Adipocyte (in vitro differentiated cells): Measurements from ENCODE around the gene TFDP2.
"Not testable (repeated sequence)": the region's sequence is repeated elsewhere in the genome, so short reads cannot be mapped to it uniquely, and the experiment has no call there.

Source experiments
- DNase-seq: peaks from one replicate; pipeline ENCODE4 v3.0.0-alpha.2; 2015; ENCODE audit warnings: low read depth
- H3K27me3 ChIP-seq: replicated peaks from 2 replicates; pipeline ENCODE4 v1.7.0; 2013; ENCODE audit warnings: mild to moderate bottlenecking, low read length, moderate library complexity; ENCODE audit not compliant: control insufficient read depth, insufficient read depth
- H3K36me3 ChIP-seq: 2 replicates; pipeline ENCODE4 v1.7.0; 2013; ENCODE audit warnings: low read length, mild to moderate bottlenecking, moderate library complexity; ENCODE audit not compliant: control insufficient read depth, insufficient read depth, severe bottlenecking
- H3K4me1 ChIP-seq: 2 replicates; pipeline ENCODE4 v1.7.0; 2013; ENCODE audit warnings: mild to moderate bottlenecking, low read length, moderate library complexity; ENCODE audit not compliant: control insufficient read depth, insufficient read depth
- H3K4me3 ChIP-seq: 2 replicates; pipeline ENCODE4 v1.7.0; 2013; ENCODE audit warnings: mild to moderate bottlenecking, low read length, moderate library complexity
- H3K9ac ChIP-seq: 2 replicates; pipeline ENCODE4 v1.7.0; 2013; ENCODE audit warnings: mild to moderate bottlenecking, low read length, moderate library complexity
- H3K9me3 ChIP-seq: 2 replicates; pipeline ENCODE4 v1.7.0; 2013; ENCODE audit warnings: mild to moderate bottlenecking, low read length, moderate library complexity; ENCODE audit not compliant: control insufficient read depth

TFDP2 gene

DNA sequence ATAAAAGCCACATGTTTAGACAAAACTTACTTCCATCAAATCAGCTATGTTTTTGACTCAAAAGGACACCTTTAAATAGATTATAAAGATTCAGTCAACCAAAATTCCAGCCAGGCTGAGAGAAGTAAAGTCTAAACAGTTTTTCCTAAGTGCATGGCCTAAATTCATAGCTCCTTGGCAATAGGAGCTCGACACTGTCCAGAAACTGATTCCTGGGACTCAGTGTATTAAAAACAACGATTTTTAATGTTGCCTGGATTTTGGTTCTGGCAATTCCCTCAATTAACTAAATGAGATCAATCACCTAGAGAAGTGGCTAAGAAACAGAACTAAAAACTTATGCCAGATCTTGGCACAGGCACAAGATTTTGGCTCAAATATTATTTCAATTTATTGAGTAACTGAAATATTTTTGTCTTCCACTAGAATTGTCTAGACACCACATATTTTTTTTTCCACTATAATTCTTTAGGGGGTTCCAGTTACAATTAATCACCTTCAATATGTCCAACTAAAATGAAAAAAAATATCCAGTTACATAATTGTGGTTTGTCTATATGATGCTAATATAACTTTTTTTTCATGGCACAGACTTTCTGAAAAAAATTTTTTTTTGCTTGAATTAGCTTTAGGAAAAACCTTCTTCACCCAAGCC, 135.9 kb downstream of the TFDP2 start:
- H3K4me1 ChIP-seq, result peaks cover 6% of the 10 kb centered on the region
- no peak overlapping the region for H3K4me3 ChIP-seq
- H3K36me3 ChIP-seq, result no peaks in the 10 kb centered on the region
- no peak overlapping the region for H3K9ac ChIP-seq
- no peaks in the 10 kb centered on the region for H3K27me3 ChIP-seq
- no peak for DNase-seq
- H3K9me3 ChIP-seq, result no peaks in the 10 kb centered on the region

GRCh38 chr3:142009029-142009428, 140.3 kb downstream of the TFDP2 start:
- Histone ChIP-seq H3K4me1 (peaks cover 5% of the 10 kb centered on the region), H3K9me3 (no peaks in the 10 kb centered on the region), H3K4me3 (no peak overlapping the region), H3K27me3 (no peaks in the 10 kb centered on the region), H3K36me3 (no peaks in the 10 kb centered on the region), H3K9ac (no peak overlapping the region)
- no peak for DNase-seq

- Histone ChIP-seq H3K36me3 (no peaks in the 10 kb centered on the region), H3K9ac (no peak overlapping the region), H3K27me3 (no peaks in the 10 kb centered on the region), H3K9me3 (no peaks in the 10 kb centered on the region), H3K4me3 (no peak overlapping the region), H3K4me1 (no peaks in the 10 kb centered on the region)
- no peak for DNase-seq
These were observed 141.5 kb downstream of the TFDP2 start for GRCh38 chr3:142007710-142008399.

DNA sequence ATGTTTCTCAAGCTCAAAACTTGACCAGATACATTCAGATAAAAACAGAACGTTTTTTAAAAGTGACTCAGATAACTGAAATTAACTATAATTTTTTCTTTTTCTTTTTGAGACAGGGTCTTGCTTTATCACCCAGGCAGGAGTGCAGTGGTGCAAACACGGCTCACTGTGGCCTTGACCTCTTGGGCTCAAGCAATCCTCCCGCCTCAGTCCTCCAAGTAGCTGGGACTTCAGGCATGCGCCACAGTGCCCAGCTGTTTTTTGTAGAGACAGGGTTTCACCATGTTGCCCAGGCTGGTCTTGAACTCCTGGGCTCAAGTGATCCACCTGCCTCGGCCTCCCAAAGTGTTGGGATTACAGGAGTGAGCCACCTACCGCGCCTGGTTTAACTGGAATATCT, 144.4 kb downstream of the TFDP2 start:
- H3K4me1 ChIP-seq, H3K9ac ChIP-seq, DNase-seq, H3K9me3 ChIP-seq, H3K27me3 ChIP-seq, H3K4me3 ChIP-seq, H3K36me3 ChIP-seq: not testable (repeated sequence)

DNA sequence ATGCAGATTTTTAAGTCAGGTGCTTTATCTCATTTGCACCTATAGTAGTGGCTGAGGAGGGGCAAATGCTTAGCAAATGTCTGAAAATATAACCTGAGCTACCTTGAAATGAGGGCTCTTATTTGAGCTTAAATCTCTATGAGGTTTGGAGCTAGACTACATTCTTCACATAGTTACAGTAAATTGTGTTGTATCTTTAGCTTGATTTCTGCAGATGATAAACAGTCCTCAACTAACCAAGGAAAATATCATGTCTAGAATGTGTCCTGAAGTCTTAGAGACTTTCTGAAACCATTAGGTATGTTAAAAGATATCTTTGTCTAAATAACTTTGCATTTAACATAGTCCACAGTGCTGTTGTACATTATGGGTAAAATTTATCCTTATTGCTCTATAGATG, 145.3 kb downstream of the TFDP2 start:
- Histone ChIP-seq H3K4me3 (no peak overlapping the region), H3K27me3 (no peaks in the 10 kb centered on the region), H3K36me3 (no peaks in the 10 kb centered on the region), H3K4me1 (no peaks in the 10 kb centered on the region), H3K9me3 (no peaks in the 10 kb centered on the region), H3K9ac (no peak overlapping the region)
- no peak for DNase-seq

GRCh38 chr3:142003291-142003690, 146.1 kb downstream of the TFDP2 start:
- Histone ChIP-seq H3K27me3 (no peaks in the 10 kb centered on the region), H3K9ac (no peak overlapping the region), H3K4me3 (no peak overlapping the region), H3K36me3 (no peaks in the 10 kb centered on the region), H3K4me1 (no peaks in the 10 kb centered on the region), H3K9me3 (no peaks in the 10 kb centered on the region)
- DNase-seq, result no peak

DNA sequence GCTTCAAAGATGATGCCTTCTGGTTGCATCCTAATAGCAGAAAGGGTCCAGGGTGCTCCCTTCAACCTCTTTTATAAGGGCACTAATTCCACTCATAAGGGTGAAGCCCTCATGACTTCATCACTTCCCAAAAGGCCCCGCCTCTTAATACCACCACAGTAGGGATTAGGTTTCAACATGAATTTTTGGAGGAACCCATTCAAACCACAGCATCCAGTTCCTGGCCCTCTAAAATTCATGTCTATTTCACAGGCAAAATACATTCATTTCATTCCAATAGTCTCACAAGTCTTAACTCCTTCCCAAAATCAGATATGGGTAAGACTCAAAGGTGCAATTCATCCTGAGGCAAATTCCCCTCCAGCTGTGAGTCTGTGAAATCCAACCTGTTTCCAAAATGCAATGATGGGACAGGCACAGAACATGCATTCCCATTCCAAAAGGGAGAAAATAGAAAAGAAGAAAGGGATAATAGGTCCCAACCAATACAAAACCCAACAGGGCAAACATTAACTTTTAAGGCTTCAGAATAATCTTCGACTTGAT, 148.9 kb downstream of the TFDP2 start:
- DNase-seq, result no peak
- Histone ChIP-seq H3K9me3 (no peaks in the 10 kb centered on the region), H3K27me3 (no peaks in the 10 kb centered on the region), H3K36me3 (no peaks in the 10 kb centered on the region), H3K4me3 (no peak overlapping the region), H3K4me1 (peaks cover 7% of the 10 kb centered on the region), H3K9ac (no peak overlapping the region)

GRCh38 chr3:141998669-141999290, 150.6 kb downstream of the TFDP2 start:
- DNase-seq, result peak; percentile 70

GRCh38 chr3:141996437-141996836, 152.9 kb downstream of the TFDP2 start:
- no peaks in the 10 kb centered on the region for H3K9me3 ChIP-seq
- H3K9ac ChIP-seq, result peak overlapping the region; percentile 20
- no peak overlapping the region for H3K4me3 ChIP-seq
- H3K27me3 ChIP-seq, result no peaks in the 10 kb centered on the region
- peaks cover 28% of the 10 kb centered on the region for H3K4me1 ChIP-seq
- DNase-seq, result no peak
- no peaks in the 10 kb centered on the region for H3K36me3 ChIP-seq

More at GRCh38 chr3:141998669-141999290, 150.6 kb downstream of the TFDP2 start:
- Histone ChIP-seq H3K36me3 (no peaks in the 10 kb centered on the region), H3K27me3 (no peaks in the 10 kb centered on the region), H3K4me1 (peaks cover 19% of the 10 kb centered on the region), H3K9me3 (no peaks in the 10 kb centered on the region), H3K4me3 (no peak overlapping the region), H3K9ac (no peak overlapping the region)

GRCh38 chr3:141994856-141995255, 154.5 kb downstream of the TFDP2 start:
- Histone ChIP-seq H3K27me3 (no peaks in the 10 kb centered on the region), H3K9me3 (no peaks in the 10 kb centered on the region), H3K9ac (no peak overlapping the region), H3K4me3 (no peak overlapping the region), H3K36me3 (no peaks in the 10 kb centered on the region), H3K4me1 (peaks cover 28% of the 10 kb centered on the region)
- no peak for DNase-seq

DNA sequence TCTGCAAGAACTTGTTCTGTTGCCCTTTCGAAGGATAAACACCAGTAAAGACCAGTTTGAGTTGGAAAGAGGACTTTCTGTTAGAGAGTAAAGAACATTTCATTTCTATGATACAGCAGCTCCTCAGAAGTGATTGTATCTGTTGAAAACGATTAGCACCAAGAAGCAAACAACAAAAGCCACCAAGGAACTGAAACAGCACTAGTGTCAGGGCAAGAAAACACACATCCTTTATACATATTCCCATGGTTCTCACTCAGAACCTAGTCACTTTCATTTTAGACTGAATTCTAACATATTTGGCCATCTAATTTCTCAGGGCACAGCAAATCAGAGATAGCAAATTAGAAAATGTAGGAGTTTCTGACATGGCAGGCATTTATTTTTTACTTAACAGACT, 156.8 kb downstream of the TFDP2 start:
- Histone ChIP-seq H3K36me3 (no peaks in the 10 kb centered on the region), H3K4me1 (peaks cover 28% of the 10 kb centered on the region), H3K9ac (peak overlapping the region; percentile 1), H3K4me3 (no peak overlapping the region), H3K9me3 (no peaks in the 10 kb centered on the region), H3K27me3 (no peaks in the 10 kb centered on the region)
- DNase-seq, result no peak
